ENCODE results near the gene QSOX2.

DNA sequence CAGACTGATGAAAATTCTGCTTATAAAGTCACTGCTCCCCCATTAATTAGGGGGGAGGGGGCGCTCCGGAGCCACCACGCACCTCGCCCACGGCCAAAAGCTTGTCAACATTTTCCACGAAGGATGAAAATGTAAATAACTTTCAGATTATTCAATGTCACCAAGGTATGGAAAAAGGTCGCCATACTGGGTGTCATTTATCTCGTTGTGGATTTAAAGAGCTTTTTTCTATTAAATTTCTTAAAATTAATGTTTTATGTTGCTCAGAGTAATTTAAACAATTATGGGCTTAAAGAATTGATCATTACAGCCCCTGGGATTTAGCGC, 53.7 kb downstream of the QSOX2 start:
- TF ChIP-seq, protein P1, sequence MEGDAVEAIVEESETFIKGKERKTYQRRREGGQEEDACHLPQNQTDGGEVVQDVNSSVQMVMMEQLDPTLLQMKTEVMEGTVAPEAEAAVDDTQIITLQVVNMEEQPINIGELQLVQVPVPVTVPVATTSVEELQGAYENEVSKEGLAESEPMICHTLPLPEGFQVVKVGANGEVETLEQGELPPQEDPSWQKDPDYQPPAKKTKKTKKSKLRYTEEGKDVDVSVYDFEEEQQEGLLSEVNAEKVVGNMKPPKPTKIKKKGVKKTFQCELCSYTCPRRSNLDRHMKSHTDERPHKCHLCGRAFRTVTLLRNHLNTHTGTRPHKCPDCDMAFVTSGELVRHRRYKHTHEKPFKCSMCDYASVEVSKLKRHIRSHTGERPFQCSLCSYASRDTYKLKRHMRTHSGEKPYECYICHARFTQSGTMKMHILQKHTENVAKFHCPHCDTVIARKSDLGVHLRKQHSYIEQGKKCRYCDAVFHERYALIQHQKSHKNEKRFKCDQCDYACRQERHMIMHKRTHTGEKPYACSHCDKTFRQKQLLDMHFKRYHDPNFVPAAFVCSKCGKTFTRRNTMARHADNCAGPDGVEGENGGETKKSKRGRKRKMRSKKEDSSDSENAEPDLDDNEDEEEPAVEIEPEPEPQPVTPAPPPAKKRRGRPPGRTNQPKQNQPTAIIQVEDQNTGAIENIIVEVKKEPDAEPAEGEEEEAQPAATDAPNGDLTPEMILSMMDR (IDR thresholded peaks at IDR 0.05): no peak
- TF ChIP-seq POLR2A (IDR thresholded peaks at IDR 0.05) (no peak), EP300 (IDR thresholded peaks at IDR 0.05) (no peak)

Measured in suprapubic skin (tissue), 3 donors.